A549 treated with AZD9567 at 1 μM for 4 hours (cell line): Measurements from ENCODE around the gene LIN52. TPM values are rescaled to one million over a fixed set of nuclear protein-coding genes. Genes with fewer than 3 reads are reported as not detected.

Source experiments
- total RNA-seq: library from RNA; stranded (reverse); fragments of 200-300 nt; extraction: Qiagen RNA extraction; gene quantifications from 5 replicates; pipeline ENCODE4 v1.2.3, GENCODE V29; 2022; ENCODE audit not compliant: insufficient read depth

The LIN52 gene
- 4.2 to 7.0 TPM (median 5.1 TPM) in 5 replicates for total RNA-seq

GRCh38 chr14:74084277-74085046 is at the start of gene LIN52, which contains the start of gene ALDH6A1:
Gene LIN52, plus strand, starts transcription at chr14:74084956. Its CDS starts 19 bp downstream, at chr14:74084975.
Gene ALDH6A1, minus strand, starts transcription at chr14:74084453. Its CDS starts 59 bp downstream, at chr14:74084394.

GRCh38 chr14:74238974-74239847 is 154.5 kb downstream of the LIN52 start, which contains the start of gene VSX2:
Gene VSX2, plus strand, starts transcription at chr14:74239449. Its CDS starts 113 bp downstream, at chr14:74239562.

Other genes with a start within 250 kb of the LIN52 start
- gene PTGR2, start 233.1 kb upstream of the LIN52 start, total RNA-seq: 8.3 to 19.9 TPM (median 9.7 TPM) in 5 replicates
- gene ZNF410, start 198.1 kb upstream of the LIN52 start, total RNA-seq: 43.6 to 50.8 TPM (median 44.6 TPM) in 5 replicates
- gene FAM161B, start 134.9 kb upstream of the LIN52 start, total RNA-seq: 2.0 to 2.2 TPM (median 2.1 TPM) in 5 replicates
- 28.6 to 38.6 TPM (median 29.8 TPM) in 5 replicates for gene COQ6, start 134.7 kb upstream of the LIN52 start, total RNA-seq
- 5.9 to 7.4 TPM (median 6.7 TPM) in 5 replicates for gene ENTPD5, start 65.7 kb upstream of the LIN52 start, total RNA-seq
- 2.6 to 4.7 TPM (median 3.6 TPM) in 5 replicates for gene BBOF1, start 65.6 kb upstream of the LIN52 start, total RNA-seq
- gene ALDH6A1, start 503 bp upstream of the LIN52 start, total RNA-seq: 2.1 to 5.9 TPM (median 2.5 TPM) in 5 replicates
- not detected in 5 replicates for gene VSX2, start 154.5 kb downstream of the LIN52 start, total RNA-seq
- 24.6 to 39.2 TPM (median 35.6 TPM) in 5 replicates for gene ABCD4, start 218.0 kb downstream of the LIN52 start, total RNA-seq